Activated CD4-positive, alpha-beta memory T cell treated with anti-CD3 and anti-CD28 coated beads for 36 hours (primary cell): Measurements from ENCODE around the gene MX2. TPM values are rescaled to one million over a fixed set of nuclear protein-coding genes. Genes with fewer than 3 reads are reported as not detected.

Experiments
- CTCF ChIA-PET: fragments of 350-600 bp; sonication (Branson Sonifier 250); formaldehyde crosslinking; loops from one replicate; lab custom pipeline; 2021; ENCODE audit warnings: antibody characterized with exemption, inconsistent platforms; lab: Charles Lee
- POLR2A ChIA-PET: fragments of 350-600 bp; sonication (Branson Sonifier 250); formaldehyde crosslinking; loops from one replicate; lab custom pipeline; 2021; ENCODE audit warnings: antibody characterized with exemption; lab: Charles Lee
- DNase-seq: peaks from one replicate; pipeline ENCODE4 v3.0.0-alpha.2; 2020
- H3K27ac Mint-ChIP-seq: one replicate; pipeline ENCODE4 v1.8.0; 2021; ENCODE audit warnings: mixed read lengths
- H3K27me3 Mint-ChIP-seq: one replicate; pipeline ENCODE4 v1.8.0; 2021; ENCODE audit warnings: mixed read lengths
- H3K36me3 Mint-ChIP-seq: one replicate; pipeline ENCODE4 v1.8.0; 2021; ENCODE audit warnings: mixed read lengths
- H3K4me1 Mint-ChIP-seq: one replicate; pipeline ENCODE4 v1.8.0; 2021; ENCODE audit warnings: low read depth, mixed read lengths
- H3K4me3 Mint-ChIP-seq: one replicate; pipeline ENCODE4 v1.8.0; 2021; ENCODE audit warnings: mild to moderate bottlenecking, mixed read lengths
- H3K9me3 Mint-ChIP-seq: one replicate; pipeline ENCODE4 v1.8.0; 2021; ENCODE audit warnings: mixed read lengths
- intact Hi-C: fragments of 100-400 bp; cut with micrococcal nuclease; formaldehyde crosslinking; loops from one replicate; pipeline ENCODE4 v1.15.1; 2023
- total RNA-seq, 2 experiments: library from RNA; stranded (reverse); gene quantifications; one replicate each; pipeline ENCODE4 v1.2.3, GENCODE V29; 2021

MX2 gene
- total RNA-seq, 2 experiments from 2014 or later = 25.3 to 26.9 TPM

- H3K27ac Mint-ChIP-seq = no peak overlapping the region
- no peaks in the 10 kb centered on the region for H3K9me3 Mint-ChIP-seq
- no peaks in the 10 kb centered on the region for H3K27me3 Mint-ChIP-seq
- no peak for DNase-seq
- H3K36me3 Mint-ChIP-seq = peaks cover 19% of the 10 kb centered on the region
- intact Hi-C loops = no loop called here
- H3K4me3 Mint-ChIP-seq = no peak overlapping the region
- ChIA-PET POLR2A (no interaction called here), CTCF (interaction anchor here (2.0 kb wide), 1 partner anchor 170 kb away, joined by 6 read pairs; no protein-coding TSS in a partner anchor)
- H3K4me1 Mint-ChIP-seq = no peaks in the 10 kb centered on the region
These were observed 91.4 kb downstream of the MX2 start for GRCh38 chr21:41453198-41453597.

- H3K36me3 Mint-ChIP-seq = peaks cover 24% of the 10 kb centered on the region
- intact Hi-C loops = no loop called here
- DNase-seq = no peak
- no peaks in the 10 kb centered on the region for H3K4me1 Mint-ChIP-seq
- ChIA-PET POLR2A (no interaction called here), CTCF (interaction anchor here (0.6 to 2.0 kb wide), 2 partner anchors 166 to 171 kb away, joined by 3 to 6 read pairs; no protein-coding TSS in a partner anchor)
- no peak overlapping the region for H3K4me3 Mint-ChIP-seq
- H3K27me3 Mint-ChIP-seq = no peaks in the 10 kb centered on the region
- no peaks in the 10 kb centered on the region for H3K9me3 Mint-ChIP-seq
- H3K27ac Mint-ChIP-seq = no peak overlapping the region
These were observed 91.9 kb downstream of the MX2 start for GRCh38 chr21:41453761-41454160.

DNA sequence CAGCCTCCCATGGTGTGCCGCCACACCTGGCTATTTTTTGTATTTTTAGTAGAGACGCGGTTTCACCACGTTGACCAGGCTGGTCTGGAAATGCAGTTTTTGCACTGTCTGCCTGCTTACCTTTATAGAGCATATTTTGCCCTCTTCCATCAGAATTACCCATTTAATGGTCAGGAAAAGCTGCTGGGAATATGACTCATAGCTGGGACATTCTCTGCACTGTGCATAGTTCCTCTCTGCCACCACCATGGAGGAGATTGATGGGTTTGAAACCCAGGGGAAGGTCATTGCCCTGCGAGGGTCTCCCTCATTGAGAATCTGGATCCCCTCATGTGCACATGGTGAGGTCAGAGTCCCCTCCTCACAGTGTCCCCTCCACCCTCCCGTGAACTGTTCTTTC, 96.3 kb downstream of the MX2 start:
- Mint-ChIP-seq H3K4me3 (no peak overlapping the region), H3K36me3 (peaks cover 17% of the 10 kb centered on the region), H3K27ac (no peak overlapping the region), H3K9me3 (no peaks in the 10 kb centered on the region), H3K4me1 (no peaks in the 10 kb centered on the region), H3K27me3 (no peaks in the 10 kb centered on the region)
- ChIA-PET CTCF (interaction anchor here (4.3 kb wide), 1 partner anchor 175 kb away, joined by 46 read pairs; no protein-coding TSS in a partner anchor), POLR2A (no interaction called here)
- DNase-seq = no peak
- intact Hi-C loops = no loop called here

DNA sequence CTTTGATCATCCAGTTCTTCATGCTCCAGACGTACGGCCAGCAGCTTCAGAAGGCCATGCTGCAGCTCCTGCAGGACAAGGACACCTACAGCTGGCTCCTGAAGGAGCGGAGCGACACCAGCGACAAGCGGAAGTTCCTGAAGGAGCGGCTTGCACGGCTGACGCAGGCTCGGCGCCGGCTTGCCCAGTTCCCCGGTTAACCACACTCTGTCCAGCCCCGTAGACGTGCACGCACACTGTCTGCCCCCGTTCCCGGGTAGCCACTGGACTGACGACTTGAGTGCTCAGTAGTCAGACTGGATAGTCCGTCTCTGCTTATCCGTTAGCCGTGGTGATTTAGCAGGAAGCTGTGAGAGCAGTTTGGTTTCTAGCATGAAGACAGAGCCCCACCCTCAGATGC, 96.7 kb downstream of the MX2 start:
- H3K4me1 Mint-ChIP-seq = no peaks in the 10 kb centered on the region
- ChIA-PET POLR2A (no interaction called here), CTCF (interaction anchor here (4.3 kb wide), 1 partner anchor 175 kb away, joined by 46 read pairs; no protein-coding TSS in a partner anchor)
- H3K27me3 Mint-ChIP-seq = no peaks in the 10 kb centered on the region
- H3K9me3 Mint-ChIP-seq = no peaks in the 10 kb centered on the region
- intact Hi-C loops = no loop called here
- DNase-seq = no peak
- no peak overlapping the region for H3K4me3 Mint-ChIP-seq
- H3K27ac Mint-ChIP-seq = no peak overlapping the region
- peaks cover 15% of the 10 kb centered on the region for H3K36me3 Mint-ChIP-seq

Other genes starting within 250 kb of the MX2 start
- 1 to 10 TPM in 1 of 2 experiments, under 1 TPM in 1; 0.77 to 1.1 TPM for gene BACE2, start 193.9 kb upstream of the MX2 start, total RNA-seq
- not detected for gene FAM3B, start 45.2 kb upstream of the MX2 start, total RNA-seq
- gene MX1, start 64.2 kb downstream of the MX2 start, total RNA-seq = 100 to 1,000 TPM; 106 TPM
- gene TMPRSS2, start 146.1 kb downstream of the MX2 start, total RNA-seq = not detected